ENCODE results near the gene MARCHF10.

The MARCHF10 gene

DNA sequence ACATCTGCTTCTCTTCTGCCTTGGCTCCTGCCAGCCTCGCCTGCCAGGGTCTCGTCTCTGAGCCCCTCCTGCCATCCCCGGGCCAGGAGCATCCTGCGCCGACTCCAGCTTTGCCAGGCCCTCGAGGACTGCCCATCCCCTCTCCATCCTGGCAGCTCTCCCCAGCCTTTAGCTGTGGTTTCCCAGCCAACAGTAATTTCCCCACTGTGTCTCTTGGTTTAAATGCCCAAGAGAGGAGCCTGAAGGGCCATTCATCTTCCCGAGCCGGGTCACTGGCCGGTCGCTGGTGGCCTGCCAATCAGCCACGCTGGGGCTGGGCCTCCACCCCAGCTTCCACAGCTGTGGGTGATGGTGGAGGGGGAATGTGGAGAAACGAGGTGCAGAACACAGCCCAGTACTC, 132.9 kb downstream of the MARCHF10 start:
- H3K36me3 ChIP-seq (replicated peaks in 1 of 2; ENCODE audit: control insufficient read depth in 2 of 2, insufficient read depth in 2 of 2, low read length in 2 of 2) = peaks cover 19 to 82% of the 10 kb centered on the region in 2 donors

DNA sequence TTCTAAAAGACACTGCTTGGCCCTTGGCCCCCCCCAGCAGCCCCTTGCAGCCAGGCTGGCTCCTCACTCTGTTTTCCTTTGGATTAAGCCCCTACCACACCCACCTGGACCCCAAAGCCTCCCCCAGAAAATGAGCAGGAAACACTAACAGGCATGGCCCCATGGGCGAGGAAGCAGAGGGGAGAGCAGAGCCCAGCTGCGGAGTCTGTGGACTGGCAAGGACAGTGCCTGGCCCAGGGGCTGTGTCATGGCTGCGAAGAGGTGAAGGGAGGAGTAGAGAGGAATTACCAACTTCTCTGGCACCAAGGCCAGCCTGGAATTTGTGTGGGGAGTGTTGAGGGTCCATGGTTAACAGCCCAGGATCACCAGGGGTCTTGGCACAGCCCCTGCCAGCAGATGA, 133.3 kb downstream of the MARCHF10 start:
- Histone ChIP-seq H3K4ac (ENCODE audit: low read length) (no peak overlapping the region), H3K4me2 (ENCODE audit: insufficient read depth, low read length, poor library complexity, severe bottlenecking) (no peak overlapping the region), H3K9me3 (replicated peaks in 1 of 2; ENCODE audit: control insufficient read depth in 2 of 2, insufficient read depth in 1 of 2, low read depth in 1 of 2, low read length in 2 of 2) (no peaks in the 10 kb centered on the region), H2AFZ (ENCODE audit: low read length) (no peak overlapping the region), H4K8ac (ENCODE audit: low read depth, low read length) (no peak overlapping the region), H3K27me3 (ENCODE audit: control insufficient read depth in 3 of 3, insufficient read depth in 3 of 3, low read depth in 1 of 3, low read length in 3 of 3) (no peaks in the 10 kb centered on the region), H2BK5ac (ENCODE audit: low read length) (no peak overlapping the region), H2AK5ac (ENCODE audit: low read depth, low read length) (no peak overlapping the region), H3K36me3 (replicated peaks in 1 of 2; ENCODE audit: control insufficient read depth in 2 of 2, insufficient read depth in 2 of 2, low read length in 2 of 2) (peaks cover 18 to 86% of the 10 kb centered on the region in 2 donors), H3K23ac (ENCODE audit: low read depth, low read length, poor library complexity) (no peak overlapping the region), H3K79me1 (ENCODE audit: low read depth, low read length) (no peaks in the 10 kb centered on the region), H3K27ac (replicated peaks; ENCODE audit: low read length) (no peak overlapping the region), H4K91ac (ENCODE audit: low read depth, low read length, poor library complexity) (no peak overlapping the region), H2BK15ac (ENCODE audit: low read length) (no peak overlapping the region), H3K4me3 (ENCODE audit: low read length in 2 of 2) (no peak overlapping the region), H3K14ac (ENCODE audit: low read length) (no peak overlapping the region), H3K18ac (ENCODE audit: low read length) (peak overlapping the region; percentile 15), H3K4me1 (ENCODE audit: control insufficient read depth in 2 of 2, insufficient read depth in 1 of 2, low read depth in 1 of 2, low read length in 2 of 2) (no peaks in the 10 kb centered on the region), H3K9ac (ENCODE audit: low read depth, low read length, poor library complexity) (no peak overlapping the region), H2BK12ac (ENCODE audit: low read length) (no peak overlapping the region), H2BK120ac (ENCODE audit: low read depth, low read length) (no peak overlapping the region)
- DNase-seq (ENCODE audit: low spot score) = no peak
- no CpG with 5 or more reads among the region's 3 CpGs for WGBS, 2 donors (ENCODE audit: extremely low coverage in 2 of 2, insufficient read length in 2 of 2, insufficient replicate concordance in 1 of 2)

More for the DNA sequence above, 132.9 kb downstream of the MARCHF10 start:
- no peaks in the 10 kb centered on the region for H3K79me1 ChIP-seq (ENCODE audit: low read depth, low read length)
- peak overlapping the region; percentile 15 for H3K18ac ChIP-seq (ENCODE audit: low read length)
- no peak for DNase-seq (ENCODE audit: low spot score)
- no peak overlapping the region for H2AFZ ChIP-seq (ENCODE audit: low read length)
- no peak overlapping the region for H3K23ac ChIP-seq (ENCODE audit: low read depth, low read length, poor library complexity)
- H3K27me3 ChIP-seq (ENCODE audit: control insufficient read depth in 3 of 3, insufficient read depth in 3 of 3, low read depth in 1 of 3, low read length in 3 of 3) = no peaks in the 10 kb centered on the region
- H2BK120ac ChIP-seq (ENCODE audit: low read depth, low read length) = no peak overlapping the region
- H3K4me1 ChIP-seq (ENCODE audit: control insufficient read depth in 2 of 2, insufficient read depth in 1 of 2, low read depth in 1 of 2, low read length in 2 of 2) = no peaks in the 10 kb centered on the region
- no peaks in the 10 kb centered on the region for H3K9me3 ChIP-seq (replicated peaks in 1 of 2; ENCODE audit: control insufficient read depth in 2 of 2, insufficient read depth in 1 of 2, low read depth in 1 of 2, low read length in 2 of 2)
- no CpG with 5 or more reads among the region's 12 CpGs for WGBS, 2 donors (ENCODE audit: extremely low coverage in 2 of 2, insufficient read length in 2 of 2, insufficient replicate concordance in 1 of 2)
- H2BK5ac ChIP-seq (ENCODE audit: low read length) = peak overlapping the region; percentile 17
- peak overlapping the region; percentile 32 for H2BK12ac ChIP-seq (ENCODE audit: low read length)
- H2BK15ac ChIP-seq (ENCODE audit: low read length) = no peak overlapping the region
- H3K4me2 ChIP-seq (ENCODE audit: insufficient read depth, low read length, poor library complexity, severe bottlenecking) = no peak overlapping the region
- no peak overlapping the region for H4K91ac ChIP-seq (ENCODE audit: low read depth, low read length, poor library complexity)
- no peak overlapping the region for H2AK5ac ChIP-seq (ENCODE audit: low read depth, low read length)
- H3K14ac ChIP-seq (ENCODE audit: low read length) = no peak overlapping the region
- no peak overlapping the region for H3K4ac ChIP-seq (ENCODE audit: low read length)
- H3K27ac ChIP-seq (replicated peaks; ENCODE audit: low read length) = no peak overlapping the region
- H3K9ac ChIP-seq (ENCODE audit: low read depth, low read length, poor library complexity) = no peak overlapping the region
- H3K4me3 ChIP-seq (ENCODE audit: low read length in 2 of 2) = no peak overlapping the region
- no peak overlapping the region for H4K8ac ChIP-seq (ENCODE audit: low read depth, low read length)

DNA sequence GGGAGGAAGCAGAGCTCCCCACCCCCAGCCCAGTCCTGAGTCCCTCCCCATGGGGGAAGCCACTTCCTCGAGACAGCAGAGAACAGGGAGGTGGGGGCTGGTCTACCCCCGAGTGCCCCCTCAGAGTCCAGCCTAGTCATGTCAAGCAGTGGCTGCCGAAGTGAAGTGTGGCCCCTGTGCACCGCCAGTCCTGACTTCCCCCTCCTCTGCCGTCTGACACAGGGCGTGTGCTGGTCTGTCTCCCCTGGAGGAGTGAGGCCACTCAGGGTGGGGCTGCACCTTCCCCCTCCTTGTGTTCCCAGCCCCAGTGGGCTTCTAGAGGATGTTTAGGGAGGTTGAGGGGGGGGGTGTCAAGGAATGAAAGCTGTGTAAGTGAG, 133.8 kb downstream of the MARCHF10 start:
- H3K27ac ChIP-seq (replicated peaks; ENCODE audit: low read length) = no peak overlapping the region
- H3K14ac ChIP-seq (ENCODE audit: low read length) = peak overlapping the region; percentile 38
- no CpG with 5 or more reads among the region's 6 CpGs for WGBS, 2 donors (ENCODE audit: extremely low coverage in 2 of 2, insufficient read length in 2 of 2, insufficient replicate concordance in 1 of 2)

DNA sequence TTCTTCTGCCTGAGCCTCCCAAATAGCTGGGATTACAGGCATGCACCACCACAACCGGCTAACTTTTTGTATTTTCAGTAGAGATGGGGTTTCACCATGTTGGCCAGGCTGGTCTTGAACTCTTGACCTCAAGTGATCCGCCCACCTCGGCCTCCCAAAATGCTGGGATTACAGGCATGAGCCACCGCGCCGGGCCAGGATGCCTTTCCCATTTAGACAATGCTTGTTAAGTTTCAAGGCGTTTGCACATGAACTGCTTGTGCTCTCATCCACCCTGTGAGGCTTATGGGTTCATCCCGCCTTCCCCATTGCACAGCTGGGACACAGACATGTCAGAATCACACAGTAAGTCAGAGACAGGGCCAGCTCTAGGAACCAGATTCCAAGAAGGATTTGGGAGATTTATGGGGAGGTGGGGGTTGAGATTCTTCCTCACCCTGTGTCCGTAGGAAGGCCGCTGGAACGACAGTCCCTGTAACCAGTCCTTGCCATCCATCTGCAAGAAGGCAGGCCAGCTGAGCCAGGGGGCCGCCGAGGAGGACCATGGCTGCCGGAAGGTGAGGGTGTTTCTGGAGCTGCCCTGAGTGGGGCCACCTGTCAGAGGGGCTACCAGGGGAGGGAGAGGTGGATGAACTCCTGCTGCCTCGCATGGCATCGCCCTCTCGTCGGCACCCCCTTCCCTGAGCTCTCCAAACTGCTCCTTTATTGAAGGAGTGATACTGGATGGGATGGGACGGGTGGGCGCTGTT, 134.3 kb downstream of the MARCHF10 start:
- peak overlapping the region; percentile 48 for H2BK5ac ChIP-seq (ENCODE audit: low read length)
- peak overlapping the region; percentile 87 for H2BK120ac ChIP-seq (ENCODE audit: low read depth, low read length)
- H3K36me3 ChIP-seq (replicated peaks in 1 of 2; ENCODE audit: control insufficient read depth in 2 of 2, insufficient read depth in 2 of 2, low read length in 2 of 2) = peaks cover 18 to 82% of the 10 kb centered on the region in 2 donors
- no peak overlapping the region for H4K8ac ChIP-seq (ENCODE audit: low read depth, low read length)
- peak overlapping the region; percentile 57 for H3K23ac ChIP-seq (ENCODE audit: low read depth, low read length, poor library complexity)
- no peaks in the 10 kb centered on the region for H3K4me1 ChIP-seq (ENCODE audit: control insufficient read depth in 2 of 2, insufficient read depth in 1 of 2, low read depth in 1 of 2, low read length in 2 of 2)
- no peak overlapping the region for H3K4ac ChIP-seq (ENCODE audit: low read length)
- no peak overlapping the region for H4K91ac ChIP-seq (ENCODE audit: low read depth, low read length, poor library complexity)
- H3K9me3 ChIP-seq (replicated peaks in 1 of 2; ENCODE audit: control insufficient read depth in 2 of 2, insufficient read depth in 1 of 2, low read depth in 1 of 2, low read length in 2 of 2) = no peaks in the 10 kb centered on the region
- H3K4me3 ChIP-seq (ENCODE audit: low read length in 2 of 2) = no peak overlapping the region
- H3K14ac ChIP-seq (ENCODE audit: low read length) = peak overlapping the region; percentile 89
- no peak overlapping the region for H2BK15ac ChIP-seq (ENCODE audit: low read length)
- H2BK12ac ChIP-seq (ENCODE audit: low read length) = no peak overlapping the region
- no peak overlapping the region for H3K27ac ChIP-seq (replicated peaks; ENCODE audit: low read length)
- no peak overlapping the region for H3K9ac ChIP-seq (ENCODE audit: low read depth, low read length, poor library complexity)
- no peak for DNase-seq (ENCODE audit: low spot score)
- no CpG with 5 or more reads among the region's 20 CpGs for WGBS, 2 donors (ENCODE audit: extremely low coverage in 2 of 2, insufficient read length in 2 of 2, insufficient replicate concordance in 1 of 2)
- H3K27me3 ChIP-seq (ENCODE audit: control insufficient read depth in 3 of 3, insufficient read depth in 3 of 3, low read depth in 1 of 3, low read length in 3 of 3) = no peaks in the 10 kb centered on the region
- H2AK5ac ChIP-seq (ENCODE audit: low read depth, low read length) = no peak overlapping the region
- H3K18ac ChIP-seq (ENCODE audit: low read length) = peak overlapping the region; percentile 76
- peaks cover 2% of the 10 kb centered on the region for H3K79me1 ChIP-seq (ENCODE audit: low read depth, low read length)
- no peak overlapping the region for H2AFZ ChIP-seq (ENCODE audit: low read length)
- H3K4me2 ChIP-seq (ENCODE audit: insufficient read depth, low read length, poor library complexity, severe bottlenecking) = no peak overlapping the region

More for the DNA sequence above, 133.8 kb downstream of the MARCHF10 start:
- no peak overlapping the region for H3K9ac ChIP-seq (ENCODE audit: low read depth, low read length, poor library complexity)
- H2BK5ac ChIP-seq (ENCODE audit: low read length) = peak overlapping the region; percentile 48
- H3K36me3 ChIP-seq (replicated peaks in 1 of 2; ENCODE audit: control insufficient read depth in 2 of 2, insufficient read depth in 2 of 2, low read length in 2 of 2) = peaks cover 18 to 84% of the 10 kb centered on the region in 2 donors
- H3K4me2 ChIP-seq (ENCODE audit: insufficient read depth, low read length, poor library complexity, severe bottlenecking) = no peak overlapping the region
- H3K23ac ChIP-seq (ENCODE audit: low read depth, low read length, poor library complexity) = peak overlapping the region; percentile 57
- DNase-seq (ENCODE audit: low spot score) = no peak
- peaks cover 2% of the 10 kb centered on the region for H3K79me1 ChIP-seq (ENCODE audit: low read depth, low read length)
- H2BK120ac ChIP-seq (ENCODE audit: low read depth, low read length) = peak overlapping the region; percentile 87
- H3K4me3 ChIP-seq (ENCODE audit: low read length in 2 of 2) = no peak overlapping the region
- H3K9me3 ChIP-seq (replicated peaks in 1 of 2; ENCODE audit: control insufficient read depth in 2 of 2, insufficient read depth in 1 of 2, low read depth in 1 of 2, low read length in 2 of 2) = no peaks in the 10 kb centered on the region
- H4K91ac ChIP-seq (ENCODE audit: low read depth, low read length, poor library complexity) = no peak overlapping the region
- peak overlapping the region; percentile 43 for H4K8ac ChIP-seq (ENCODE audit: low read depth, low read length)
- H2BK12ac ChIP-seq (ENCODE audit: low read length) = peak overlapping the region; percentile 8
- H3K4me1 ChIP-seq (ENCODE audit: control insufficient read depth in 2 of 2, insufficient read depth in 1 of 2, low read depth in 1 of 2, low read length in 2 of 2) = no peaks in the 10 kb centered on the region
- H2AK5ac ChIP-seq (ENCODE audit: low read depth, low read length) = no peak overlapping the region
- no peak overlapping the region for H2BK15ac ChIP-seq (ENCODE audit: low read length)
- H3K18ac ChIP-seq (ENCODE audit: low read length) = no peak overlapping the region
- H3K27me3 ChIP-seq (ENCODE audit: control insufficient read depth in 3 of 3, insufficient read depth in 3 of 3, low read depth in 1 of 3, low read length in 3 of 3) = no peaks in the 10 kb centered on the region
- H2AFZ ChIP-seq (ENCODE audit: low read length) = no peak overlapping the region
- H3K4ac ChIP-seq (ENCODE audit: low read length) = no peak overlapping the region
